T-helper 1 cell (primary cell): ENCODE measurements around the gene KCNJ1.

Experiments
- DNase-seq, 5 donors: peaks; one replicate each; pipeline ENCODE4 v3.0.0-alpha.2; 2012 to 2020

KCNJ1 gene

DNA sequence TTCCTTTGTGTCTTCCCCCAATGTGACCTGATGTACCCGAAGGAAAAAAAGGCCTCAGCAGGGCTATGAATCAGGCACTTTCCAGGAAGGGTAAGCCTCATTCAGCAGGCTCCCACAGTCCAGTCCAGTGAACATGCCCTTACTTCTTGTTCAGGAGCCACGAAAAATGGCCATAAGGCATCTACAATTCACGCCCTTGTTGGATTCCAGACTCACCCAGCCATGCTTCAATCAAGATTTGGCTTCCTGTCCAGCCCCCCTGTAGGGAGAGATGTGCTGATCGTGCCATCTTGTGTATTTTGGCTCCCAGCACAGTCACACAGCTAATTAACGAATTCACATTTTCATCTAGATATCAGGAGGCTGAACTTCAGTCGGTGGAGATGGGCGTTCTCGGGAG lies 14.1 kb upstream of the KCNJ1 start:
- no peak for DNase-seq

DNA sequence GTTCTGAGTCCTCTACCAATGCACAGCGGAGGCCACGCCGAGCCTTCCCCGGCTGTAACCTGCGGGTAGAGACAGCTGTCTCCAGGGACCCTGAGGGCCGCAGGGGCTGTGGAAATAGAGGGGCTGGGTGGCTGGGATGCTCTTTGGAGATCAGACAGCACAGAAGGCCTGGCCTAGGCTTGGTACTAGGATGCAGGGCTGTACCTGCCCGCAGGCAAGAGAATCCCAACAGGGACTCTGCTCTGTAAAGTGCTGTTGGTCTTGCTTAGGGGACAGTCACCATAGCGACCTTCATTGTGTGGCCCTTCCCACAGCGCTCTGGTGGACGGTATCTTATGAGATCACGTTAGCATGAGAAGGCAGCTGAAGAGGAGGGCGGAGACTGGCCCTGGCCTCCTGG lies 12.7 kb upstream of the KCNJ1 start:
- DNase-seq = no peak

DNA sequence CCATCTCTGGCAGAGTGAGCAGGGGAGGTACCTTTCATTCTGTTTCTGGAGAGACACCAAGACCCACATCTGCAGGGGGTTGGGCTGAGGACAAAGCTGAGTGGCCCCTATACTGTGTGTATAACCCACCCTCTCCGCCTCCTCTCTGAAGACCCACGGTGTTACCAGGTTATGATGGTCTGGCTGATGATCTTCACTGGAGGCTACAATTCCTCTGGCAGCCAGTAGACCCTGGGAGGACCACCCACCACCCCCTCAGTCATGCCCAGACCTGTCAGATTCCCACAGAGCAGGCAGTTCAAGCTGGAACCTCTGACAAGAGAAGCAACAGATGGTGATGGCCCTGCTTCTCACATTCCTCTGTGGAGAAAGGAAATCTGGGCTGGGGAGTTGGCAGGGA lies 11.4 kb upstream of the KCNJ1 start:
- no peak for DNase-seq

DNA sequence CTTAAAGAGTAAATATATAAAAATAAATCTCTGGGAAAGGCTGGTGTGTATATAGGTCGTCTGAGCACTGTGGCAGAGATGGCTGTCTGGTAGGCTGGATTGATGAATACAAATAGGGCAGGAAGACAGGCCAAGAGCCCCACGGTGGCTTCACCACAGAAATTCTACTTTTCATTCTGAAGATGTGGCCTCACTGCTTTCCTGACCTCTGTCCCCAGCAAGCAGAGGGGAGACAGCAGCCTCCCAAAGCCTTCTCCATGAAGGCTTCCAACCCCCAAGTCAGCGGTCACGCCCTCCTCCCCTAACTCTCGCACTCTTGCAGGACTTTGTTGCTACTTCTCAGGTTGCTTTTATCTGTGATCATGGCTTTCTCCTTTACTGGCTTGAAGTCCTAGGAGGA lies 10.6 kb upstream of the KCNJ1 start:
- DNase-seq = no peak

DNA sequence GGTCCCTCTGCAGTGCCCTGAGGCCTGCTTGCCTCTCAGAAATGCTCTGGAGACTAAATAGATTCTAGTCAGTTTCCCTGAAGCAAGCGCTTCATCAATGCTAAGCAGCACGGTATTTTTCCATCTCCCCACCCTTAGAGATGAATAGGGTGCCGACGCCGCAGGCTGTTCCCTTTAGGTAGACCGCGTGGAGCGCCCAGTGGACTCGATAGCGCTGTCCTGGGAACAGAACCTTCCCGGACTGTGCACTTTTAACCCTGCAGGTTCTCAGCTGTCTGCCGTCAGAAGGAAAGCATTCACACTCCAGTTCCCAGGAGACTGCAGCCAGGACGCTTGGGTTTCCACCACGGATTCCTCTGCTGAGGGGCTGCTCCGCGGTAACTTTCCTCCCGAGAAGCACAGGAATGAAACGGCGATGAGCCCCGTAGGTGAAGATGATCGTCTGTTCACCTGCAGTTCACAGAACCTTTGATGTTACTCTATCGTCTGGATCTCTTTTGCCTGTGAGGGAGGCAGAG lies 9.1 kb upstream of the KCNJ1 start:
- no peak for DNase-seq

DNA sequence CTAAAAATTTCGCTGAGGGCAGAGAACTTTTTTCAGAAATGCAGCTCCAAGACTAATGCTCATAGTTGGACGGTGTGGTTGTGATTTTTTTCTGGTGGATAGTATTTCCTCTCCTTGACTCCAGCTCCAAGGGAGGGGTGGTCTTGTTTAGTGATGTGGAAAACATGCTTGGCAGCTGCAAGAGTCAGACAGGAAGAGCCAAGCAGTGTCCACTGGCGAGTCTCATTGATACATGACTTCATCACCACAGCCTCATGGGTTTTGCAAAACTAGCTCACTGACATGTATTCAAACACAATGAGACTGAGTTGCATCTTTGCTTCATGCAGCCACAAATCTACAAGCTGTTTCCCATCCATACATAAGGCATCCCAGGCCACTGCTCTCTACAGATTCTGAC lies 7.3 kb upstream of the KCNJ1 start:
- no peak for DNase-seq

DNA sequence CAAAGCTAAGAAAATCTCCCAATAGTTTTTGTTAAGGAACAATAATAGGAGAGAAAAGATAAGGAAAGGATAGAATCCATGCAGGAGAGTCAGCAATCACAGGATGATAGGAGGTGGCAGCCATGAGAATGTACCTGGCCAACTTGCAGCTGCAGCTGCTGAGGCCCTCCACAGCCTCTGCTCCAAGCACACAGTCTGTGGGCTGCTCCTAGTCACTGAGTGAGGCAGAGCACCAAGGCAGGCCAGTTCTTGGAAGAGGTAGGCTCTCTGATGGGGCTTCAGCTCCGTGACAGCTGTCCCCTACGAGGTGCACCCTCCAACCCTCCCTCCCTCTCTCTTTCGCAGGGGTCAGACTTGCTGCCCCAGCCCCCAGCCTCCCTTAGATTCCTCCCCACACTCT lies 5.5 kb upstream of the KCNJ1 start:
- DNase-seq = no peak

DNA sequence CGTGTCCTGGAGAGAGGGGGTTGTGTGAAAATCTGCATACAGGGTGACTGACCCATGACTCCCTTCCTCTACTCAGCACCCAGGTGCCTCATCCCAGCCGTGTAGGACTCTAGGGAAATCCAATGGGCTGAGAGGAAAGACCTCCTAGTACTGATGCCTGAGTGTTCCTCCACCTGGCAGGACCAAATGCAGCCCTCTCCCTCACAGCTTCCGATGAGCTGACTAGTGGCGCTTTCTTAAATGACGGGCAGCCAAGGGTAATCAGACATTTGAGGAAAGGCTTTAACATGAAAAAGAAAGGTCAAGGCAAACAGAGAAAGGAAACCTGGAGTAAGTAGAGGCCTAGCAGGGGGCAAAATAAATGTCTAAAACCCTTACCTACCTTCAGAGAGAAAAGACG lies 5.0 kb upstream of the KCNJ1 start:
- DNase-seq = no peak

DNA sequence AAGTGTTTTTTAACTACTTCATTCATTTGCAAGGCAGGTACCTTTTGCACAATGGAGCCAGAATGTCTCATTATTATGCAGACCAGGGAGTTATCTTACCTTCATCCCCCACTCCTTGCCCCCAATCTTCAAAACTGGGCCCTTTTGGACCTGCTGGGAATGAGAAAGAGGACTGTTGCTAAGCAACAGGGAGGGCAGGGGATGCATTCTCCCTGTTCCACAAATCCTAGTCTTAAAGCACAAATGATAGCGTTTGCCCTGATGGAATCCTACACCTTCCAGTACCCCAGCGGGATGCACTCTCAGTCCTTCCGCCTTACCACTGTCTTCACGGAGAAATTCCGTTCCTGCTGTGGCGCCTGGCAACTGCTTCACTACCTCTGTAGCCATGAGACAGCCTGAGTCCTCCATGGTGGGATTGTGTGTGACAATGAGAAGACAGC lies 4.1 kb upstream of the KCNJ1 start:
- DNase-seq = no peak

DNA sequence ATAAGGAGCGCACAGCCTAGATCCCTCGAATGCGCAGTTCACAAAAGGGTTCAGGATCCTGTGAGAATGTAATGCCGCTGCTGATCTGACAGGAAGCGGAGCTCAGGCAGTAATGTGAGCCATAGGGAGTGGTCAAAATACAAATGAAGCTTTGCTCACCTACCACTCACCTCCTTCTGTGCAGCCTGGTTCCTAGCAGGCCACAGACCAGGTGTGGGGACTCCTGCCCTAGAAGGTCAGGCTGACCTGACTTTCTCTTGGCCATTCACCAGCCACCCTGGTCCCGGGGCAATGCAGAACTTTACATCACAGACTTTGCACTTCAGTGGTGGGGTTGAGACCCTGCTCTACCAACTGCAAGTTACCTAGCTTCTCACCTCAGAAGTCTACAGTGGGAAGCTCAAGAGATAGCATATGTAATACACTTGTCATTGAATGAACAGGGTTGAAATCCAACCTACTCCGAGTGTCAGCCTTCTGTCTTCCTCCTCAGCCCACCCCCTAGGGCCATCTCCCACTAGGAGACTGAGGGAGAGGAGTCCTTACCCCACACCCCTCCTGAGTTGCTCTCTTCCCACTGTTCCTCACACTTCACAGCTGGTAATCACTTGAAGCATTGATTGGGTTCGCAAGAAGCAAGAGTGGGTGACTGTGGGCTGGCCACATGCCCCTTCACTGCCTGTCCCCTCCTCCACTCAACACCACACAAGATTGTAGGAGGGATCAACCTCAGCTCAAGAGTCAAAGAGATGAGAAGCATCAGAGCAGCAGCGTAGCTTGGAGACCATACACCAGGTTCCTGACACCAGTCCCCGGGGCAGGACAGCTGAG lies 2.0 kb upstream of the KCNJ1 start:
- peak in 1 of 5 donors; percentile 49 for DNase-seq

DNA sequence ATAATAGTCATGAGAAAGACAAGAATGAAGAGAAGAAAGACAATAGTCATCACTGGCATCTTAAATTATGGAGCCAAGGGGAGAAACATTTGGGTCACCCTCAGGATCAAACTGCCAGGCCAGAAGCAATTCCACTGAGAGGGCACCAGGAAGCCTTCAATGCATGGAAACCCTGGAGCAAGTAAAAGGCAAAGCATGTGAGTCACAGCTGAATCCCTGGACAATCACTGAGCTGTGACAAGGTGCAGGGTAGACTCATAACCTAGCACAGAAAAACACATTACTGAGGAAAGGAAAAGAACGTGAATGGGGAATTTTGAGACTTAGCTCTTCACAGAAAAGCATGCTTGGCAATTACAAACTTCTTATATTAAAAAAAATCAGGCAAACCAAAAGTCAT lies 1.6 kb downstream of the KCNJ1 start:
- DNase-seq = no peak

DNA sequence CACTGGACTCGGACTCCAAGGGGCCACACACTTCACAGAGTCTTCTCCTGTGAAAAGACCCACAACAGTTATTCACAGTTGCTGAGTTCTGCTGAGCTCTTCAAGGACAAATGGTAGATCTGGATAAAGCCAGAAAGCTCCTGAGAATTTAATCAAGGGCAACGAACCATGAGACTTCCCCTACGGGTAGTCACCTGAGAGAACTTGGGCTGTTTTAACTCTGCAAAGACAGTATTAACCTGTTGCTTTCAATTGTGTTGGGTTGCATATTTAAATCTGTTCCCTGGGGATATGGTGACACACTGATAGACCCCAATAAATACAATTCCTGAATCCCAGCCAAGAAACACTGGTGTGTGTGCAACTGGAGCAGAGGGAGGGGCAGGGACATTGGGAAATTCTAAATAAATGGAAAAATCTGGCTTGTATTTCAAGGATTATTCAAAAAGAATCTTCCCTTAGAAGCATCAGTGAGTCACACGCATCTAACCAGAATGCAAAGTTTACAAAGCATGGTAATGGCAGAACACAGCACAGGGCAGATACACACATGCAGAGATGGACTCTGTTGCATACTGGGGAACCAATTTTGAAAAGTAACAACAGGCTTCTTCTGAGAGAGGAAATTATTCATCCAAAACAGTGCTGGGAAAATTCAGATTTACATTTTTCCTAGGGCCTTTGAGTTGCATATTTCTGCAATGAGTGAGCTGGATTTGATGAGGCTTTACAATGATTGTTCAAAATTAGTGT lies 4.0 kb downstream of the KCNJ1 start:
- no peak for DNase-seq

DNA sequence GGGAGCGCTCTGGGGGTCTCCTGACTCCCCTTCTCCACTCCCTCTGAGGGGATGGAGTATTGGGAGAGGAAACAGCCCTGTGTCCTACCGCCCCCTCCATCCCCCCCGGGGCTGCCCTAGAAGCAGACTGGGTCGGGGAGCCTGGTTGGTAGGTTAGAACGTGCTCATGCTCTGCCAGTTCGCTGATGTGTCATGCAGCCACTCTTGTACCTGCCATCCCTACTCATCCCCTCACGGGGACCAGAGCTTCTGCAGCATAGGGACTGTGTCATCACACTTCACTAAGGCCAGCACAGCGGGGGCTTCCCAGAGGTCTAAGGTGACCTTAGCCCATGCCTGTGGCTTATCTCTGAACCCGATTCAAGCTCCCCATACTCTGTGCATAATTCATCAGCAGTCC lies 4.7 kb downstream of the KCNJ1 start:
- DNase-seq = no peak

DNA sequence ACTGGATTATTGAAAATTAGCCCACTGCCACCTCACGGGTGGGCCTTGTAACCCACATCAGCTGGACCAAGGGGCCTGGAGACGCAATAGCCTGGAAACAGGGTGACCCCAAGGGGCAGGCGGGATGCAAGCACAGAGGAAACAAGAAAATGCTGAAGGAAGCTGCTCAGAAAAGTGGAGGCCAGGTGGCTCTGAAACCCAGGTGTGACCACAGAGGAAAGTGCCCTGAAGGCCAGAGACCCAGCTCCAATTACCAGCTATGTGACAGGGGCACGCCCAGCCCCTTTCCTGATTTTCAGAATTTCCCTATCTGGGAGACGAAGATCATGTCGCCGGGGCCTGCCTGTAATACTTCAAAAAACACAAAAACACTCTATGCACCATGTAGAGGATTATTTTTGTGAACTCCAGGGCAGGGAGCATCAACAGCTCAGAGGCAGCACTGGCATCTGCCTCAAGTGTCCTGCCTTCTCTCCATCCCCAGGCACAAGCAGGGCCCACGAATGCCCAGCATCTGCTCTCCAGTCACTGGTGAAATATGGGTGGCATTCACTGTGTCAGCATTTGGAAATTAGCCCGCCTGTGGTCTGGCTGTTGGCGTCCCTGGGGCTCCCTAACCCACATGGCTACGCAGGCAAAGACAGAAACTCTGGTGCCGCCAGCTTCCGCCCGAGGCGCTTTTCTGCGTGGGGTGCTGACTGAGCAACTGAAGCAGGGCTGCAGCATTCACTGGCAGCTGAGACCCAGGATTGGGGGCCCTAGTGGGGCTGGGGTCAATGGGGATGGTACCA lies 6.3 kb downstream of the KCNJ1 start:
- no peak for DNase-seq

DNA sequence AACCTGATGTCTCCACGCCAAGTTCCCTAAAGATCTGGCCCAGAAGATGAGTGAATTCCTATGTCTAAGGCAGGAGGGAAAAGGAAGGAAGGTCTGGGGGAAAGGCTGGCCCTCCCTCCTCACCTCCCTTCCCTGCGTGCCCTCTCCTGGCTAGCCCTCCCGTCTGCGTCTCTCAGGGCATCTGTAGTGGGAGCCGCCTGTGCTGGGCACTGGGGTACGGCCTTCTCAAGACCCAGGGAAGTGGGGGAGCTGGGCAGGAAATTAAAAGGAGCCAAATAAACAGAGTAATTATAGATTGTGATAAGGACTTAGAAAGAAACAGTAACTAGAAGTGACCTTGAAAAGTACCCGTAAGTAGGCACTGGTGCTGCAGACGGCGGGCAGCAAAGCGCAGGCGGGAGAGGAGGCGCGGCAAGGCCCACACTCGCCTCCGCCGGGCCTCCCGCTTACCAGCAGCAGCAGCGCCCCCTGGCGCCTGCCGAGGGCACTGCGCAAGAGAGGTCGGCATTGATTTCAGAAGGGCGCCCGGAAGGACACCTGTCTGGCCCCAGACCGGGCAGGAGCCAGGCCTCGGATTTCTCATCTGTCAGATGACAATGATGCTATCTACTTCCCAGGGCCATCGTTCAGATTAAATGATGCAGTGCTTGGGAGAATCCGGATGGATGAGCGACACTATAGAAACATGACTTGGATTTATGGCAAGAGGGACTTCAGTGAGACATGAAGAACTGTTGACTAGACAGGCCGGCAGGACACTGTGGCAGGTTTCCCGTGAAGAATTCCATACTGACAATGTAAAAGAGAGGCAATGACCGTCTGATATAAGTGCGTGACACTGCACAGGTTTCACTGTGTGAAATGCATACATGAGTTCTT lies 7.3 kb downstream of the KCNJ1 start:
- peak; percentile 44 to 75 (median 68) for DNase-seq

DNA sequence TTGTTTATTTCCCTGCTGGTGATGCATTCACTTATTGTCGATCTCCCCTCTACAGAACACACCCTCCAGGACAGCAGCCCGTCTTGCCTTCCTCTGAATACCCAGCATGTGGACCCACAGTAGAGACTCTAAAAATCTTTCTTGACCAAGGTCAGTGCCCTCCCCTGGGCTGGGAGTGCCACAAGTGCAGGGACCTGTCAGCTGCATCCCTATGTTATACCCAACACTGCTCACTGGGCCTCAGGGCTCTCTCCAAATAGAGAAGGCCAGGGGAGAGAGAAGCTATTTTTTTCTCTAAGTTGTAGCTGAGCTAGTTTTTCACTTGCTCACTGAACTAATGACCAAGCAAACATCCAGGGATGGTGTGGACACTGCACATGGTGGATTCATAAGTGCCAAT lies 9.8 kb downstream of the KCNJ1 start:
- no peak for DNase-seq

DNA sequence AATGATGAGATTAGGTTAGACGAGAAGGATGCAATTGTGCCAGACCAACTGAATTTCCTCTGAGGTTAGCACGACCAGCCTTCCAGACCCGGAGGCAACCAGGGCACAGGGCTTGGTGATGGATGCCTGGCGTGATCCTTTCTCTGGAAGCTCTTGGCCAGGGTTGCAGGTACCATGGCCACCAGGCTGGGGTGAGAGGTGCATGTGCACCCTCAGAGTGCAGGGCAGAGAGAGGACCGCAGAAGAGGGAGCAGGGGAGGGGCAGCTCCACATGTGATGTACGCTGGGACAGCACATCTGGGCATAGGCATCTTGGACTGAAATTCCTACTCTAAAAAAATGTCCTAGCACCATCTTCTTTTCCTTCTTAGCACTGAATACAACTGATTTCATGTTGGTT lies 10.9 kb downstream of the KCNJ1 start:
- DNase-seq = no peak

DNA sequence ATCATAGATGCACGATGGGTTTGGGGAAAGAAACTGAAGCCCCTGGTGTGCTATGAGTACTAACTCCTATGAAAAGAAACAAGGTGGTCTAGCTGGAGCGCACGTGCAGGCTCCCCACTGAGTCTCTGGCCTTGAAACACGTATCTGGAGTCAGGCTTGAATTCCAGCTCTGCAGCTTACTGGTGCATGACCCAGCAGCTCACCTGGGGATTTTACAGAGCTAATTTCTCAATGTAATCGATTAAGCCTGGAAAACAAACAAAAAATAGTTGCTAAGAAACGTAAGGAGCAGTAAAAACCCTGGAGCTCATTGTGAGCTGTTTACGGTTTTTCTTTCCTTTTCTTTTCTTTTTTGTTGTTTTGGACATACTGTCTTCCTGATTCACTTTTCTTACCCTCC lies 12.3 kb downstream of the KCNJ1 start:
- no peak for DNase-seq

DNA sequence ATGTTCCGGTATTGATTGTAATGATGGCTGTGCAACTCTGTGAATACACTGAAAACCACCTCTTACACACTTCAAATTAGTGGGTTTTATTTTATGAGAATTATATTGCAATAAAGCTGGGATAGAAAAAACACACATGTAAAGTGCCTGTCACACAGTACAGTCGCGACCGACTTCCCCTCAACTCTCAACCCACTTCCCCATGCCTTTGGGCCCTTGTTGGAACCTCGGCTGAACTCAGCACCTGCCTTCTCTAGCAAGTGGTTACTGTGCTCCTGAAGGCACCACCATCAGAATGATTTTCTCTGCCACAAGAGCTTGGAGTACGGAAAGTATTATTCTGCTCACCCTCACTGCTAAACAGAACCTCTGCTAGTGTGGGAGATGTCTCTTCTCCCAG lies 13.5 kb downstream of the KCNJ1 start:
- no peak for DNase-seq

DNA sequence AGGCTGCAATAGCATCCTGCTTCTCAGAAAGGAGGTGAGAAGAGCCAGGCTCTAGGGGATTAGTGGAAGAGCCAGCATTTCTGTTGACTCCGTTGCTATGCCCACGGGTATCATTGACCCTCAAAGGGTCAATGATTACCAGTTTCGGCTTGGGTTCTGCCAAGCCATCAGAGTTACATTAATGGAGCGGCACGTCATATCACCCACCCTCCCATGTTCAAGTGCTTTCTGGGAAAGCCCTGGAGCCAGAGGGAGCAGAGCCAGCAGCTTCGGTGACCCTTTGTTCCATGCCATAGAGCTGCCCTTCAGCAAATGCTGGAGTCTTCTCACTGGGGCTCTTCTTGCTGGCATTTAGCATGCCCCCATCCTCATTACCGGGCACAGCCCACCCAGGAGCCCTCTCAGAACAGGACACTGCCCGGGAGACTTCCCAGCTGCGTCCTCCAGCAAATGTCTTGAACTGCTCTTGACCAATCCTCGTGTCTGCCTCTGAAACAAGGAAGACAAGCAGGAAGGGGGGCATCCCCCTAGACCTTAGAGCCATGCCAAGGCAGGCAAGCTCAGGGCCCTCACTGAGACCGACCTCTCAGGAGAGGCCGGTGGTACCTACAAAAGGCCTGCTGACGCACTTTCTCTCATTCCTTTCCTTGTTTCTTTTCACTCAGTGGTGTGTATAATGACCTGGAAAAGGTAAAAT lies 14.6 kb downstream of the KCNJ1 start:
- DNase-seq = no peak

DNA sequence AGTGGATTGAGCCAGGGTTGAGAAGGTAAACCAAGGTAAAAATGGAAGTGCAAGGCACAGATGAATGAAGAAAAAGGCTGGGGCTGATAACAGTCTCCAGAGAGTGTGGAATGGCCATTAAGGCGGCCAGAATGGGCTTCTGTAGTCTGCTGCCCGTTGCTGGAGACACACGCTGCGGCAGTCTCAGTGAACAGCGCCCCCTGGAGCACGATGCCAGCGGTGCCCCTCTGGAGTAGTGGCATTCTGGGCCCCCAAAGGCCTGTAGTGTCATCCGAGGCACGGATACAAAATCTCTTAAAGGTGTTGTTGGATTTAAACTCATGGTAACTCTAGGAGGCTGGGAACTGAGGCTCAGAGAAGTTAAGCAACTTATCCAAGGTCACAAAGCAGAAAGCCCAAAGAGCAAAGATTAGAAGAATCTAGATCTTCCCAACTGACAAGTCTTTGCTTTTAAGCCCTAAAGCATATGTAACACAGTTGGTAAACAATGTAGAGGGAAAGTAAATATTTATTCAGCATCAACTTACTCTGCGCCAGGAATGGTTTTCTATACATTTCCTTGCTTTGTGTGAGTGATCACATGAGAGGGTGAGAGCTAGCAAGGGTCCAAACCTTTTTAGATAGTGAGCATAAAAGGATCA lies 18.2 kb downstream of the KCNJ1 start:
- DNase-seq = peak; percentile 34 to 58 (median 45)
